HCT116 (cell line): Measurements from ENCODE around the gene OLA1.

Experiments used
- CEBPB ChIP-seq: IDR thresholded peaks from 2 replicates; pipeline ENCODE4 v1.6.1; 2012; ENCODE audit warnings: low read depth
- EZH2 ChIP-seq: fragments of 200-600 bp; sonication (generic); IDR thresholded peaks from 2 replicates; pipeline ENCODE4 v1.6.1; 2017; ENCODE audit warnings: antibody characterized with exemption, mixed run types
- EZH2phosphoT487 ChIP-seq: fragments of 200-600 bp; IDR thresholded peaks from 2 replicates; pipeline ENCODE4 v1.6.1; 2018; ENCODE audit warnings: antibody characterized with exemption, borderline replicate concordance
- FOSL1 ChIP-seq: IDR thresholded peaks from 2 replicates; pipeline ENCODE4 v1.6.1; 2012; ENCODE audit warnings: low read depth
- JUND ChIP-seq: IDR thresholded peaks from 2 replicates; pipeline ENCODE4 v1.6.1; 2012
- POLR2A ChIP-seq: IDR thresholded peaks from 2 replicates; pipeline ENCODE4 v1.7.0; 2011; ENCODE audit warnings: borderline replicate concordance; ENCODE audit not compliant: insufficient read depth, insufficient read length; ENCODE audit errors: extremely low read depth
- POLR2AphosphoS5 ChIP-seq: IDR thresholded peaks from 2 replicates; pipeline ENCODE4 v1.6.1; 2011; ENCODE audit warnings: mild to moderate bottlenecking, low read depth, low read length, moderate library complexity
- REST ChIP-seq: IDR thresholded peaks from 2 replicates; pipeline ENCODE4 v1.6.1; 2012; ENCODE audit warnings: low read depth
- SP1 ChIP-seq: IDR thresholded peaks from 2 replicates; pipeline ENCODE4 v1.6.1; 2012; ENCODE audit warnings: low read depth
- YY1 ChIP-seq: IDR thresholded peaks from 2 replicates; pipeline ENCODE4 v1.6.1; 2011; ENCODE audit warnings: low read length, low read depth, moderate library complexity, mild to moderate bottlenecking; ENCODE audit not compliant: insufficient replicate concordance; ENCODE audit errors: extremely low read depth
- TF ChIP-seq, protein P1 (sequence below), 3 experiments: fragments of 200-600 bp in 1 of 3; sonication (generic) in 1 of 3; IDR thresholded peaks in 2 of 3; conservative IDR thresholded peaks in 1 of 3; 2 replicates each; pipeline ENCODE4 v1.5.1; 2012 to 2017; ENCODE audit warnings: low read depth in 2 of 3, low read length in 2 of 3, antibody characterized with exemption in 1 of 3, borderline replicate concordance in 1 of 3, control low read depth in 1 of 3, mild to moderate bottlenecking in 1 of 3, mixed read lengths in 1 of 3, mixed run types in 1 of 3, moderate library complexity in 1 of 3; ENCODE audit not compliant: insufficient read depth in 1 of 3

- TF ChIP-seq, protein P1, sequence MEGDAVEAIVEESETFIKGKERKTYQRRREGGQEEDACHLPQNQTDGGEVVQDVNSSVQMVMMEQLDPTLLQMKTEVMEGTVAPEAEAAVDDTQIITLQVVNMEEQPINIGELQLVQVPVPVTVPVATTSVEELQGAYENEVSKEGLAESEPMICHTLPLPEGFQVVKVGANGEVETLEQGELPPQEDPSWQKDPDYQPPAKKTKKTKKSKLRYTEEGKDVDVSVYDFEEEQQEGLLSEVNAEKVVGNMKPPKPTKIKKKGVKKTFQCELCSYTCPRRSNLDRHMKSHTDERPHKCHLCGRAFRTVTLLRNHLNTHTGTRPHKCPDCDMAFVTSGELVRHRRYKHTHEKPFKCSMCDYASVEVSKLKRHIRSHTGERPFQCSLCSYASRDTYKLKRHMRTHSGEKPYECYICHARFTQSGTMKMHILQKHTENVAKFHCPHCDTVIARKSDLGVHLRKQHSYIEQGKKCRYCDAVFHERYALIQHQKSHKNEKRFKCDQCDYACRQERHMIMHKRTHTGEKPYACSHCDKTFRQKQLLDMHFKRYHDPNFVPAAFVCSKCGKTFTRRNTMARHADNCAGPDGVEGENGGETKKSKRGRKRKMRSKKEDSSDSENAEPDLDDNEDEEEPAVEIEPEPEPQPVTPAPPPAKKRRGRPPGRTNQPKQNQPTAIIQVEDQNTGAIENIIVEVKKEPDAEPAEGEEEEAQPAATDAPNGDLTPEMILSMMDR (IDR thresholded peaks at IDR 0.05 in 2 of 3, conservative IDR thresholded peaks at IDR 0.05 in 1 of 3; ENCODE audit: borderline replicate concordance in 1 of 3, insufficient read depth in 1 of 3, low read depth in 2 of 3, low read length in 2 of 3), result no peak
- TF ChIP-seq POLR2A (no peak), EZH2 (no peak), POLR2AphosphoS5 (no peak), SP1 (no peak), FOSL1 (no peak), YY1 (no peak), EZH2phosphoT487 (no peak), REST (no peak), CEBPB (no peak), JUND (0 out of 2 replicates have a peak, but pooled peaks have one; percentile 18)
These were observed 126.1 kb downstream of the OLA1 start for GRCh38 chr2:174122185-174122584.
